K562 (cell line): ENCODE results near the gene RGS14. TPM values are rescaled to one million over a fixed set of nuclear protein-coding genes. Genes with fewer than 3 reads are reported as not detected.

ENCODE experiments used
- COPS2 ChIP-seq: fragments of 450-650 bp; conservative IDR thresholded peaks from 2 replicates; pipeline ENCODE4 v1.6.1; 2016; ENCODE audit warnings: mild to moderate bottlenecking, moderate library complexity
- DMBX1 ChIP-seq: fragments of 250-450 bp; sonication (Bioruptor Pico); IDR thresholded peaks from 2 replicates; pipeline ENCODE4 v1.8.0; 2022; ENCODE audit warnings: inconsistent platforms, mild to moderate bottlenecking, moderate library complexity, borderline replicate concordance
- EGR1 ChIP-seq: fragments of 450-650 bp; conservative IDR thresholded peaks from 2 replicates; pipeline ENCODE4 v1.6.1; 2017; ENCODE audit warnings: mild to moderate bottlenecking
- ELF4 ChIP-seq: fragments of 450-650 bp; formaldehyde crosslinking; IDR thresholded peaks from 2 replicates; pipeline ENCODE4 v1.4.0; 2022; ENCODE audit warnings: missing genetic modification characterization
- EP400 ChIP-seq: fragments of 450-650 bp; IDR thresholded peaks from 2 replicates; pipeline ENCODE4 v1.6.1; 2017; ENCODE audit warnings: antibody characterized with exemption, mild to moderate bottlenecking, moderate library complexity
- FOXP1 ChIP-seq: sonication (generic); formaldehyde crosslinking; IDR thresholded peaks from 2 replicates; pipeline ENCODE4 v1.8.0; 2022; ENCODE audit warnings: mild to moderate bottlenecking, missing genetic modification reagents
- GTF2A2 ChIP-seq: IDR thresholded peaks from 2 replicates; pipeline ENCODE4 v1.6.1; 2016; ENCODE audit warnings: mild to moderate bottlenecking, missing genetic modification characterization, missing compliant biosample characterization
- HMBOX1 ChIP-seq: sonication (generic); IDR thresholded peaks from 2 replicates; pipeline ENCODE4 v1.6.1; 2016
- MEIS2 ChIP-seq: fragments of 450-650 bp; IDR thresholded peaks from 2 replicates; pipeline ENCODE4 v1.6.1; 2014; ENCODE audit warnings: mild to moderate bottlenecking; ENCODE audit not compliant: partially characterized antibody
- NFE2 ChIP-seq: IDR thresholded peaks from 2 replicates; pipeline ENCODE4 v1.6.1; 2014; ENCODE audit warnings: antibody characterized with exemption, low read depth
- NFIC ChIP-seq: fragments of 450-650 bp; IDR thresholded peaks from 2 replicates; pipeline ENCODE4 v1.6.1; 2017; ENCODE audit warnings: mild to moderate bottlenecking, inconsistent platforms
- RBBP5 ChIP-seq: fragments of 200-600 bp; sonication (generic); IDR thresholded peaks from 2 replicates; pipeline ENCODE4 v1.6.1; 2012; ENCODE audit warnings: borderline replicate concordance, mild to moderate bottlenecking, low read length, control low read depth, inconsistent platforms; ENCODE audit not compliant: insufficient read depth, poor library complexity, severe bottlenecking
- REST ChIP-seq, 2 experiments: fragments of 450-650 bp; formaldehyde crosslinking in 1 of 2; IDR thresholded peaks; 2 replicates each; pipeline versions ENCODE4 v1.4.0 to v1.6.1; 2014 to 2020; ENCODE audit warnings: mild to moderate bottlenecking in 2 of 2, borderline replicate concordance in 1 of 2, low read depth in 1 of 2
- SMAD4 ChIP-seq: fragments of 250-450 bp; sonication (Bioruptor Pico); conservative IDR thresholded peaks from 2 replicates; pipeline ENCODE4 v1.8.0; 2021; ENCODE audit warnings: inconsistent platforms, mild to moderate bottlenecking, moderate library complexity
- ZBTB5 ChIP-seq: fragments of 450-650 bp; IDR thresholded peaks from 2 replicates; pipeline ENCODE4 v1.6.1; 2017; ENCODE audit warnings: antibody characterized with exemption
- ZKSCAN1 ChIP-seq: fragments of 150-350 bp; IDR thresholded peaks from 2 replicates; pipeline ENCODE4 v1.6.1; 2016; ENCODE audit warnings: low read depth, low read length
- ZNF717 ChIP-seq: fragments of 250-450 bp; sonication (Bioruptor Pico); IDR thresholded peaks from 2 replicates; pipeline ENCODE4 v1.5.0; 2021
- ZNF77 ChIP-seq: fragments of 250-450 bp; sonication (Bioruptor Pico); IDR thresholded peaks from 2 replicates; pipeline ENCODE4 v1.5.0; 2020
- polyA plus RNA-seq, 8 experiments: library from polyadenylated mRNA; depleted of rRNA in 4 of 8; stranded (reverse) in 5 of 8; unstranded in 3 of 8; fragments of >200 nt; fragmentation: Nextera tagmentation in 2 of 8; fragmentation: Illumina TruSeq in 1 of 8; extraction: Ambion mirVana in 2 of 8; extraction: Trizol in 1 of 8; gene quantifications; 2 replicates each; pipeline versions ENCODE4 v1.2.1 to v1.2.3, GENCODE V29; 2011 to 2014; ENCODE audit warnings: inconsistent platforms in 1 of 8, missing spikeins in 1 of 8
- total RNA-seq, 7 experiments: library from RNA; depleted of rRNA in 6 of 7; stranded (reverse); fragments of >200 nt in 6 of 7; fragmentation: Illumina TruSeq in 2 of 7; extraction: Trizol in 2 of 7; gene quantifications; 2 replicates each; pipeline versions ENCODE4 v1.2.1 to v1.2.3, GENCODE V29; 2011 to 2021; ENCODE audit warnings: low replicate concordance in 1 of 7

The RGS14 gene
- total and polyA plus RNA-seq, 9 of the 15 experiments (the other 6 are each of a cell fraction or from before 2014, with no cell fraction given) = 0.28 to 75.9 (median 34.5) TPM

GRCh38 chr5:177367323-177367848 is 9.7 kb downstream of the RGS14 start (continued):
- TF ChIP-seq EGR1 (0 out of 2 replicates have a peak, but pooled peaks have one; percentile 21), DMBX1 (peak; percentile 70; the same call in 1 of the 2 replicates), NFIC (no peak), MEIS2 (no peak), ZKSCAN1 (peak; percentile 26; the same call in 1 of the 2 replicates), COPS2 (no peak), HMBOX1 (no peak), ZNF77 (CRISPR knock-in tag) (no peak), RBBP5 (no peak), SMAD4 (peak; percentile 52; the same call in 1 of the 2 replicates), GTF2A2 (tag) (no peak), EP400 (peak; percentile 84; the same call in 1 of the 2 replicates), NFE2 (no peak), FOXP1 (CRISPR knock-in tag) (peak; percentile 78; the same call in 1 of the 2 replicates), REST (IDR thresholded peaks at IDR 0.05; ENCODE audit: borderline replicate concordance) (no peak; the same call in 1 of the 2 replicates), REST (CRISPR knock-in tag; IDR thresholded peaks at IDR 0.05; ENCODE audit: low read depth) (peak; percentile 52; the same call in 1 of the 2 replicates), ELF4 (no peak), ZBTB5 (no peak), ZNF717 (0 out of 2 replicates have a peak, but pooled peaks have one; percentile 42)
